ENCODE results near the gene CABLES1. TPM values are rescaled to one million over a fixed set of nuclear protein-coding genes. Genes with fewer than 3 reads are reported as not detected.

CABLES1 gene
- total and polyA plus RNA-seq, 2 of the 8 experiments (the other 6 are each of a cell fraction or from before 2014, with no cell fraction given), result 9.2 to 26.4 TPM

DNA sequence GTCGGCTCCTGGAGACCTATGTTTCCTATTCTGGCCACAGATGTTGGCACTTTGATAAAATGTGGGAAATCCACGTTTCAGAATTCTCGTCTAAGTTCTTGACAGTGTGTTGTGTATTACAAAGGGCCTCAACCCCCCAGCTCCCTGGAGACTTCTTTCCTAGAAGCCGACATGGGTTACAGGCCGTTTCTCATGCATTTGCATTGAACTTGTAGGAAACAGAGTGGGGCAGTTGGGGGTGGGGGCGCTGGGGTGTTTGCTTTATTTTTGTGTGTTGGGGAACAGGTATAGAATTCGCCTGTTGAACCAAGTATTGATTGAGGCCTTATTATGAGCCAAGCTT lies 104.0 kb downstream of the CABLES1 start (continued):
- TF ChIP-seq, protein P1, sequence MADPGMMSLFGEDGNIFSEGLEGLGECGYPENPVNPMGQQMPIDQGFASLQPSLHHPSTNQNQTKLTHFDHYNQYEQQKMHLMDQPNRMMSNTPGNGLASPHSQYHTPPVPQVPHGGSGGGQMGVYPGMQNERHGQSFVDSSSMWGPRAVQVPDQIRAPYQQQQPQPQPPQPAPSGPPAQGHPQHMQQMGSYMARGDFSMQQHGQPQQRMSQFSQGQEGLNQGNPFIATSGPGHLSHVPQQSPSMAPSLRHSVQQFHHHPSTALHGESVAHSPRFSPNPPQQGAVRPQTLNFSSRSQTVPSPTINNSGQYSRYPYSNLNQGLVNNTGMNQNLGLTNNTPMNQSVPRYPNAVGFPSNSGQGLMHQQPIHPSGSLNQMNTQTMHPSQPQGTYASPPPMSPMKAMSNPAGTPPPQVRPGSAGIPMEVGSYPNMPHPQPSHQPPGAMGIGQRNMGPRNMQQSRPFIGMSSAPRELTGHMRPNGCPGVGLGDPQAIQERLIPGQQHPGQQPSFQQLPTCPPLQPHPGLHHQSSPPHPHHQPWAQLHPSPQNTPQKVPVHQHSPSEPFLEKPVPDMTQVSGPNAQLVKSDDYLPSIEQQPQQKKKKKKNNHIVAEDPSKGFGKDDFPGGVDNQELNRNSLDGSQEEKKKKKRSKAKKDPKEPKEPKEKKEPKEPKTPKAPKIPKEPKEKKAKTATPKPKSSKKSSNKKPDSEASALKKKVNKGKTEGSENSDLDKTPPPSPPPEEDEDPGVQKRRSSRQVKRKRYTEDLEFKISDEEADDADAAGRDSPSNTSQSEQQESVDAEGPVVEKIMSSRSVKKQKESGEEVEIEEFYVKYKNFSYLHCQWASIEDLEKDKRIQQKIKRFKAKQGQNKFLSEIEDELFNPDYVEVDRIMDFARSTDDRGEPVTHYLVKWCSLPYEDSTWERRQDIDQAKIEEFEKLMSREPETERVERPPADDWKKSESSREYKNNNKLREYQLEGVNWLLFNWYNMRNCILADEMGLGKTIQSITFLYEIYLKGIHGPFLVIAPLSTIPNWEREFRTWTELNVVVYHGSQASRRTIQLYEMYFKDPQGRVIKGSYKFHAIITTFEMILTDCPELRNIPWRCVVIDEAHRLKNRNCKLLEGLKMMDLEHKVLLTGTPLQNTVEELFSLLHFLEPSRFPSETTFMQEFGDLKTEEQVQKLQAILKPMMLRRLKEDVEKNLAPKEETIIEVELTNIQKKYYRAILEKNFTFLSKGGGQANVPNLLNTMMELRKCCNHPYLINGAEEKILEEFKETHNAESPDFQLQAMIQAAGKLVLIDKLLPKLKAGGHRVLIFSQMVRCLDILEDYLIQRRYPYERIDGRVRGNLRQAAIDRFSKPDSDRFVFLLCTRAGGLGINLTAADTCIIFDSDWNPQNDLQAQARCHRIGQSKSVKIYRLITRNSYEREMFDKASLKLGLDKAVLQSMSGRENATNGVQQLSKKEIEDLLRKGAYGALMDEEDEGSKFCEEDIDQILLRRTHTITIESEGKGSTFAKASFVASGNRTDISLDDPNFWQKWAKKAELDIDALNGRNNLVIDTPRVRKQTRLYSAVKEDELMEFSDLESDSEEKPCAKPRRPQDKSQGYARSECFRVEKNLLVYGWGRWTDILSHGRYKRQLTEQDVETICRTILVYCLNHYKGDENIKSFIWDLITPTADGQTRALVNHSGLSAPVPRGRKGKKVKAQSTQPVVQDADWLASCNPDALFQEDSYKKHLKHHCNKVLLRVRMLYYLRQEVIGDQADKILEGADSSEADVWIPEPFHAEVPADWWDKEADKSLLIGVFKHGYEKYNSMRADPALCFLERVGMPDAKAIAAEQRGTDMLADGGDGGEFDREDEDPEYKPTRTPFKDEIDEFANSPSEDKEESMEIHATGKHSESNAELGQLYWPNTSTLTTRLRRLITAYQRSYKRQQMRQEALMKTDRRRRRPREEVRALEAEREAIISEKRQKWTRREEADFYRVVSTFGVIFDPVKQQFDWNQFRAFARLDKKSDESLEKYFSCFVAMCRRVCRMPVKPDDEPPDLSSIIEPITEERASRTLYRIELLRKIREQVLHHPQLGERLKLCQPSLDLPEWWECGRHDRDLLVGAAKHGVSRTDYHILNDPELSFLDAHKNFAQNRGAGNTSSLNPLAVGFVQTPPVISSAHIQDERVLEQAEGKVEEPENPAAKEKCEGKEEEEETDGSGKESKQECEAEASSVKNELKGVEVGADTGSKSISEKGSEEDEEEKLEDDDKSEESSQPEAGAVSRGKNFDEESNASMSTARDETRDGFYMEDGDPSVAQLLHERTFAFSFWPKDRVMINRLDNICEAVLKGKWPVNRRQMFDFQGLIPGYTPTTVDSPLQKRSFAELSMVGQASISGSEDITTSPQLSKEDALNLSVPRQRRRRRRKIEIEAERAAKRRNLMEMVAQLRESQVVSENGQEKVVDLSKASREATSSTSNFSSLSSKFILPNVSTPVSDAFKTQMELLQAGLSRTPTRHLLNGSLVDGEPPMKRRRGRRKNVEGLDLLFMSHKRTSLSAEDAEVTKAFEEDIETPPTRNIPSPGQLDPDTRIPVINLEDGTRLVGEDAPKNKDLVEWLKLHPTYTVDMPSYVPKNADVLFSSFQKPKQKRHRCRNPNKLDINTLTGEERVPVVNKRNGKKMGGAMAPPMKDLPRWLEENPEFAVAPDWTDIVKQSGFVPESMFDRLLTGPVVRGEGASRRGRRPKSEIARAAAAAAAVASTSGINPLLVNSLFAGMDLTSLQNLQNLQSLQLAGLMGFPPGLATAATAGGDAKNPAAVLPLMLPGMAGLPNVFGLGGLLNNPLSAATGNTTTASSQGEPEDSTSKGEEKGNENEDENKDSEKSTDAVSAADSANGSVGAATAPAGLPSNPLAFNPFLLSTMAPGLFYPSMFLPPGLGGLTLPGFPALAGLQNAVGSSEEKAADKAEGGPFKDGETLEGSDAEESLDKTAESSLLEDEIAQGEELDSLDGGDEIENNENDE (IDR thresholded peaks at IDR 0.05; ENCODE audit: insufficient replicate concordance, low read length), result no peak
- TF ChIP-seq RNF2 (IDR thresholded peaks at IDR 0.05; ENCODE audit: borderline replicate concordance, low read depth, low read length, missing control alignments, poor library complexity, severe bottlenecking) (no peak), POU5F1 (IDR thresholded peaks at IDR 0.05; ENCODE audit: low read depth, low read length) (no peak), SIRT6 (IDR thresholded peaks at IDR 0.05; ENCODE audit: low read length) (no peak), RXRA (IDR thresholded peaks at IDR 0.05; ENCODE audit: insufficient read depth, low read depth, low read length) (no peak), RBBP5 (IDR thresholded peaks at IDR 0.05; ENCODE audit: borderline replicate concordance, low read depth, low read length) (no peak), CHD2 (IDR thresholded peaks at IDR 0.05; ENCODE audit: low read length) (no peak), POLR2A (IDR thresholded peaks at IDR 0.05; ENCODE audit: control extremely low read depth in 1 of 2, low read depth in 2 of 2, low read length in 2 of 2) (no peak), CREB1 (IDR thresholded peaks at IDR 0.05) (no peak), CBX8 (IDR thresholded peaks at IDR 0.05; ENCODE audit: borderline replicate concordance, low read depth, low read length) (no peak)
- TF ChIP-seq, protein P2, sequence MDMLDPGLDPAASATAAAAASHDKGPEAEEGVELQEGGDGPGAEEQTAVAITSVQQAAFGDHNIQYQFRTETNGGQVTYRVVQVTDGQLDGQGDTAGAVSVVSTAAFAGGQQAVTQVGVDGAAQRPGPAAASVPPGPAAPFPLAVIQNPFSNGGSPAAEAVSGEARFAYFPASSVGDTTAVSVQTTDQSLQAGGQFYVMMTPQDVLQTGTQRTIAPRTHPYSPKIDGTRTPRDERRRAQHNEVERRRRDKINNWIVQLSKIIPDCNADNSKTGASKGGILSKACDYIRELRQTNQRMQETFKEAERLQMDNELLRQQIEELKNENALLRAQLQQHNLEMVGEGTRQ (IDR thresholded peaks at IDR 0.05; ENCODE audit: low read length), result no peak
